ENCODE measurements around the gene NXPH4.

Gene NXPH4

DNA sequence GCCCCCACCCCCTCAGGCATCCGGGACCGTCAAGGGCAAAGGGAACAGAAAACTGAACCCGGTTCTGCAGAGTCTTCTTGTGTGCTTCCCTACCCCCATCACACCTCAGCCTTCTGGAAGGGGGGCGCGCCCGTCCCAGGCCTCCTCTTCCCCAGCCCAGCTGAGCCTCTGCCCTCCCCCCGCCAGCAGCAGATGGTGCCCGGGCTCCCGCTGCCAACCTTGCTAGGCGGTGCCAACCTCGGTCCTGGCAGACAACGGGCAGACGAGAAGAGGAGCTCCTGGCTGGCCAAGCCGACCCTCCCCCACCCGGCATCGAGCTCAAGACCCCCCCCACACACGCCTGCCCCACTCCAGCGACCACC, 25.7 kb downstream of the NXPH4 start:
- peaks cover 2% of the 10 kb centered on the region for H3K79me2 ChIP-seq (ENCODE audit: control insufficient read depth, insufficient read depth, low read length, poor library complexity)
- peaks cover 2% of the 10 kb centered on the region for H3K9me3 ChIP-seq (ENCODE audit: insufficient read depth, low read depth, low read length)
- no CpG with 5 or more reads among the region's 18 CpGs for WGBS (ENCODE audit: extremely low coverage, insufficient coverage, insufficient read length)

GRCh38 chr12:57242691-57243454, 26.3 kb downstream of the NXPH4 start:
- no peak overlapping the region for H3K4ac ChIP-seq (ENCODE audit: low read depth, low read length)
- peaks cover 2% of the 10 kb centered on the region for H3K79me2 ChIP-seq (ENCODE audit: control insufficient read depth, insufficient read depth, low read length, poor library complexity)
- H3K79me1 ChIP-seq (ENCODE audit: low read length): peaks cover 2% of the 10 kb centered on the region
- H3K27ac ChIP-seq (ENCODE audit: low read depth, low read length): no peak overlapping the region
- no peak overlapping the region for H3K23ac ChIP-seq (ENCODE audit: low read length)
- no peak overlapping the region for H4K91ac ChIP-seq (ENCODE audit: low read depth, low read length)
- H4K8ac ChIP-seq (ENCODE audit: low read depth, low read length): no peak overlapping the region
- no peaks in the 10 kb centered on the region for H3K36me3 ChIP-seq (ENCODE audit: control insufficient read depth in 1 of 2, insufficient read depth in 2 of 2, low read length in 2 of 2)
- peak overlapping the region; percentile 43 for H2AFZ ChIP-seq (ENCODE audit: insufficient read depth, low read length, poor library complexity)
- WGBS (ENCODE audit: extremely low coverage, insufficient coverage, insufficient read length): no CpG with 5 or more reads among the region's 45 CpGs
- peaks cover 44% of the 10 kb centered on the region for H3K27me3 ChIP-seq (ENCODE audit: insufficient read depth, low read length)
- peak overlapping the region; percentile 58 for H3K4me2 ChIP-seq (ENCODE audit: low read length)
- peak overlapping the region; percentile 29 for H3K4me3 ChIP-seq (ENCODE audit: low read depth, low read length)
- no peak overlapping the region for H3K18ac ChIP-seq (ENCODE audit: low read length)
- no peak overlapping the region for H2BK5ac ChIP-seq (ENCODE audit: low read depth, low read length, poor library complexity)
- H2BK120ac ChIP-seq (ENCODE audit: insufficient read depth, low read length, poor library complexity): no peak overlapping the region
- H2AK5ac ChIP-seq (ENCODE audit: low read length): no peak overlapping the region
- no peak overlapping the region for H3K14ac ChIP-seq (ENCODE audit: low read length)
- H2BK12ac ChIP-seq (ENCODE audit: low read length): no peak overlapping the region
- peaks cover 20 to 31% of the 10 kb centered on the region in 2 experiments for H3K4me1 ChIP-seq (ENCODE audit: control insufficient read depth in 1 of 2, insufficient read depth in 2 of 2, low read length in 2 of 2)
- peak; percentile 37 to 73 for DNase-seq
- no peak overlapping the region for H3K9ac ChIP-seq (ENCODE audit: low read length)
- peak overlapping the region; percentile 48 for H4K12ac ChIP-seq (ENCODE audit: low read depth, low read length)
- H3K9me3 ChIP-seq (ENCODE audit: insufficient read depth, low read depth, low read length): no peaks in the 10 kb centered on the region

More for the DNA sequence above, 25.7 kb downstream of the NXPH4 start:
- Histone ChIP-seq H3K4me1 (ENCODE audit: control insufficient read depth in 1 of 2, insufficient read depth in 2 of 2, low read length in 2 of 2) (peaks cover 20 to 33% of the 10 kb centered on the region in 2 experiments), H2BK120ac (ENCODE audit: insufficient read depth, low read length, poor library complexity) (no peak overlapping the region), H3K14ac (ENCODE audit: low read length) (no peak overlapping the region), H3K27ac (ENCODE audit: low read depth, low read length) (no peak overlapping the region), H3K36me3 (ENCODE audit: control insufficient read depth in 1 of 2, insufficient read depth in 2 of 2, low read length in 2 of 2) (no peaks in the 10 kb centered on the region), H2AFZ (ENCODE audit: insufficient read depth, low read length, poor library complexity) (no peak overlapping the region), H3K4me3 (ENCODE audit: low read depth, low read length) (no peak overlapping the region), H3K18ac (ENCODE audit: low read length) (no peak overlapping the region), H2AK5ac (ENCODE audit: low read length) (no peak overlapping the region), H3K4me2 (ENCODE audit: low read length) (peak overlapping the region; percentile 58), H2BK5ac (ENCODE audit: low read depth, low read length, poor library complexity) (no peak overlapping the region), H3K23ac (ENCODE audit: low read length) (no peak overlapping the region), H3K79me1 (ENCODE audit: low read length) (peaks cover 2% of the 10 kb centered on the region), H4K8ac (ENCODE audit: low read depth, low read length) (no peak overlapping the region), H3K9ac (ENCODE audit: low read length) (no peak overlapping the region), H4K12ac (ENCODE audit: low read depth, low read length) (no peak overlapping the region), H3K27me3 (ENCODE audit: insufficient read depth, low read length) (peaks cover 49% of the 10 kb centered on the region), H2BK12ac (ENCODE audit: low read length) (no peak overlapping the region), H4K91ac (ENCODE audit: low read depth, low read length) (no peak overlapping the region), H3K4ac (ENCODE audit: low read depth, low read length) (no peak overlapping the region)
- no peak for DNase-seq

GRCh38 chr12:57243521-57244311, 27.1 kb downstream of the NXPH4 start:
- WGBS (ENCODE audit: extremely low coverage, insufficient coverage, insufficient read length): no CpG with 5 or more reads among the region's 41 CpGs
- H2AFZ ChIP-seq (ENCODE audit: insufficient read depth, low read length, poor library complexity): peak overlapping the region; percentile 45
- no peak overlapping the region for H3K23ac ChIP-seq (ENCODE audit: low read length)
- no peak overlapping the region for H2BK120ac ChIP-seq (ENCODE audit: insufficient read depth, low read length, poor library complexity)
- no peaks in the 10 kb centered on the region for H3K9me3 ChIP-seq (ENCODE audit: insufficient read depth, low read depth, low read length)
- no peak overlapping the region for H4K12ac ChIP-seq (ENCODE audit: low read depth, low read length)
- no peak overlapping the region for H3K18ac ChIP-seq (ENCODE audit: low read length)
- H3K79me2 ChIP-seq (ENCODE audit: control insufficient read depth, insufficient read depth, low read length, poor library complexity): no peaks in the 10 kb centered on the region
- H3K79me1 ChIP-seq (ENCODE audit: low read length): peaks cover 2% of the 10 kb centered on the region
- H3K27me3 ChIP-seq (ENCODE audit: insufficient read depth, low read length): peaks cover 35% of the 10 kb centered on the region
- H3K9ac ChIP-seq (ENCODE audit: low read length): no peak overlapping the region
- no peak overlapping the region for H3K27ac ChIP-seq (ENCODE audit: low read depth, low read length)
- no peak overlapping the region for H3K14ac ChIP-seq (ENCODE audit: low read length)
- H3K36me3 ChIP-seq (ENCODE audit: control insufficient read depth in 1 of 2, insufficient read depth in 2 of 2, low read length in 2 of 2): no peaks in the 10 kb centered on the region
- H3K4me1 ChIP-seq (ENCODE audit: control insufficient read depth in 1 of 2, insufficient read depth in 2 of 2, low read length in 2 of 2): peaks cover 20 to 24% of the 10 kb centered on the region in 2 experiments
- no peak overlapping the region for H3K4ac ChIP-seq (ENCODE audit: low read depth, low read length)
- no peak overlapping the region for H3K4me3 ChIP-seq (ENCODE audit: low read depth, low read length)
- no peak overlapping the region for H2BK5ac ChIP-seq (ENCODE audit: low read depth, low read length, poor library complexity)
- DNase-seq: peak; percentile 81 to 90
- no peak overlapping the region for H4K8ac ChIP-seq (ENCODE audit: low read depth, low read length)
- H4K91ac ChIP-seq (ENCODE audit: low read depth, low read length): no peak overlapping the region
- H2BK12ac ChIP-seq (ENCODE audit: low read length): no peak overlapping the region
- H2AK5ac ChIP-seq (ENCODE audit: low read length): no peak overlapping the region
- H3K4me2 ChIP-seq (ENCODE audit: low read length): peak overlapping the region; percentile 58

DNA sequence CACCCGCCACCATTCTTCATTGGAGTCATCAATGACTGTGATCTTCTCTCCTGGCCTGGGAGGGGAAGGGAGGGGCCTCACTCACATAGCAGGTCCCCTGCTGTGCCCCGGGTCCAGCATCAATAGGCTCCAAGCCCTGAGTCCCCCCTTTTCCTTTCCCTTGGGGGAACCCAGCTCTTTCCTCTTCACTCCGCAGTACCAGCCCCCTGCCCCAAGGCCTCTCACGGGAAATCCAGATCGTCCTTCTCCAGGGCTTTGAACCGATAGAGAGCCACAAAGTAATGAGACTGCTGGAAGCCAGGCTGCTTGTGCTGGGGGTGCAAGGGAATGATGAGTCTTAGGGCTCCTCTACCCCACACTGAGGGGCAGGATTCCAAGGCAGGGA, 27.7 kb downstream of the NXPH4 start:
- no peak overlapping the region for H3K4ac ChIP-seq (ENCODE audit: low read depth, low read length)
- H2AK5ac ChIP-seq (ENCODE audit: low read length): no peak overlapping the region
- H3K4me3 ChIP-seq (ENCODE audit: low read depth, low read length): no peak overlapping the region
- H4K8ac ChIP-seq (ENCODE audit: low read depth, low read length): no peak overlapping the region
- no peak overlapping the region for H3K4me2 ChIP-seq (ENCODE audit: low read length)
- no peaks in the 10 kb centered on the region for H3K79me2 ChIP-seq (ENCODE audit: control insufficient read depth, insufficient read depth, low read length, poor library complexity)
- H3K36me3 ChIP-seq (ENCODE audit: control insufficient read depth in 1 of 2, insufficient read depth in 2 of 2, low read length in 2 of 2): no peaks in the 10 kb centered on the region
- no peak overlapping the region for H2BK120ac ChIP-seq (ENCODE audit: insufficient read depth, low read length, poor library complexity)
- no peak overlapping the region for H4K91ac ChIP-seq (ENCODE audit: low read depth, low read length)
- H2BK12ac ChIP-seq (ENCODE audit: low read length): no peak overlapping the region
- H3K23ac ChIP-seq (ENCODE audit: low read length): no peak overlapping the region
- no peak overlapping the region for H3K9ac ChIP-seq (ENCODE audit: low read length)
- WGBS (ENCODE audit: extremely low coverage, insufficient coverage, insufficient read length): no CpG with 5 or more reads among the region's 6 CpGs
- peaks cover 33% of the 10 kb centered on the region for H3K27me3 ChIP-seq (ENCODE audit: insufficient read depth, low read length)
- H3K79me1 ChIP-seq (ENCODE audit: low read length): peaks cover 2% of the 10 kb centered on the region
- H2AFZ ChIP-seq (ENCODE audit: insufficient read depth, low read length, poor library complexity): no peak overlapping the region
- DNase-seq: no peak
- no peak overlapping the region for H3K18ac ChIP-seq (ENCODE audit: low read length)
- H3K27ac ChIP-seq (ENCODE audit: low read depth, low read length): no peak overlapping the region
- H3K9me3 ChIP-seq (ENCODE audit: insufficient read depth, low read depth, low read length): no peaks in the 10 kb centered on the region
- H3K14ac ChIP-seq (ENCODE audit: low read length): no peak overlapping the region
- no peak overlapping the region for H2BK5ac ChIP-seq (ENCODE audit: low read depth, low read length, poor library complexity)
- H4K12ac ChIP-seq (ENCODE audit: low read depth, low read length): no peak overlapping the region
- H3K4me1 ChIP-seq (ENCODE audit: control insufficient read depth in 1 of 2, insufficient read depth in 2 of 2, low read length in 2 of 2): peaks cover 18 to 21% of the 10 kb centered on the region in 2 experiments
